Osteoblast (primary cell): Measurements from ENCODE around the gene APOL4. TPM values are rescaled to one million over a fixed set of nuclear protein-coding genes. Genes with fewer than 3 reads are reported as not detected.
"Not testable (repeated sequence)": the region's sequence is repeated elsewhere in the genome, so short reads cannot be mapped to it uniquely, and the experiment has no call there.

Experiments used
- DNase-seq: peaks from one replicate; pipeline ENCODE4 v3.0.0; 2011; ENCODE audit warnings: low spot score, mixed read lengths; ENCODE audit not compliant: insufficient read length; ENCODE audit errors: missing footprints
- H2AFZ ChIP-seq: 2 replicates; pipeline ENCODE4 v1.6.0; 2011; ENCODE audit warnings: mild to moderate bottlenecking, low read length
- H3K27ac ChIP-seq: 2 replicates; pipeline ENCODE4 v1.5.1; 2011; ENCODE audit warnings: mild to moderate bottlenecking, low read depth, low read length, moderate library complexity
- H3K27me3 ChIP-seq: 2 replicates; pipeline ENCODE4 v1.6.0; 2012; ENCODE audit warnings: mild to moderate bottlenecking, control low read depth, inconsistent platforms, low read length, moderate library complexity; ENCODE audit not compliant: insufficient read depth
- H3K36me3 ChIP-seq: 2 replicates; pipeline ENCODE4 v1.5.1; 2011; ENCODE audit warnings: mild to moderate bottlenecking, low read length, control low read depth, moderate library complexity; ENCODE audit not compliant: insufficient read depth
- H3K4me1 ChIP-seq: 2 replicates; pipeline ENCODE4 v1.5.1; 2011; ENCODE audit warnings: mild to moderate bottlenecking, low read length, control low read depth, moderate library complexity; ENCODE audit not compliant: insufficient read depth
- H3K4me2 ChIP-seq: 2 replicates; pipeline ENCODE4 v1.6.0; 2011; ENCODE audit warnings: mild to moderate bottlenecking, low read length; ENCODE audit not compliant: insufficient read depth
- H3K4me3 ChIP-seq: fragments of 200-600 bp; sonication (generic); 3 replicates; pipeline ENCODE4 v1.5.1; 2012; ENCODE audit warnings: mild to moderate bottlenecking, low read length, inconsistent platforms; ENCODE audit not compliant: insufficient read depth
- H3K79me2 ChIP-seq: 2 replicates; pipeline ENCODE4 v1.6.0; 2012; ENCODE audit warnings: mild to moderate bottlenecking, low read length, control low read depth, inconsistent platforms; ENCODE audit not compliant: insufficient read depth
- H3K9me3 ChIP-seq: 2 replicates; pipeline ENCODE4 v1.5.1; 2011; ENCODE audit warnings: low read depth, low read length, control low read depth
- H4K20me1 ChIP-seq: 2 replicates; pipeline ENCODE4 v1.6.0; 2012; ENCODE audit warnings: mild to moderate bottlenecking, low read length, control low read depth; ENCODE audit not compliant: insufficient read depth
- CTCF ChIP-seq: IDR thresholded peaks from 2 replicates; pipeline ENCODE4 v1.5.1; 2011; ENCODE audit warnings: mild to moderate bottlenecking, low read depth, low read length, moderate library complexity; ENCODE audit errors: extremely low read depth
- total RNA-seq: library from RNA; depleted of rRNA; stranded (reverse); fragments of >200 nt; gene quantifications from 2 replicates; pipeline ENCODE4 v1.2.3, GENCODE V29; 2012

The APOL4 gene
- total RNA-seq, 1 donor, result 2.9 TPM

DNA sequence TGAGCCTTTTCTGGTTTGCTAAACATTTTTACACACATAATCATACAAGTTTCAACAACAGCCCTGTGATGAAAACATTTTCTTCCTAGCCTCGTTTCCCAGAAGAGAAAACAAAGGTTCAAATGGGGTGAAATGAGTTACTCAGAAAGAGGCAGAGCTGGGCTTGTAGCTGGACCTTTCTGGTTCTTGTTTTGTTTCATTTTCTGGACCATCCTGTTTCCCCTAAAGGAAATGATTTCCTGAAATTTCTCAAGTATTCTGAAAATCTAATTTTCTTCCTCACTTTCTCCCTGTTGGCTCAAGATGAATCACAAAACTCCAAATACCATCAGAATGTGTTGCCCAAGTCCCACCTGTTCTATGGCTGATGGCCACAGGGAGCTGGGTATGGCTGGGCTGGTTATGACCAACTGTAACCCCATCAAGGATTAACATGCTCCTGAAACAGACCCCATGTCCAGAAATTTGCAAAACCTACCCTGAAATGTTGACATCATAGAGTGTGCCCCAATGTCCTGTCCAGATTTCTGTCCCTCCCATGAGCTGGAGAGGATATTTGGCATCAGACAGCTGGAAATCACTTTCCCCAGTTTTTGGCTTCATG is 6.7 kb upstream of the APOL4 start:
- TF ChIP-seq CTCF, result no peak
- no peak overlapping the region for H3K4me3 ChIP-seq
- no peak overlapping the region for H3K27ac ChIP-seq

DNA sequence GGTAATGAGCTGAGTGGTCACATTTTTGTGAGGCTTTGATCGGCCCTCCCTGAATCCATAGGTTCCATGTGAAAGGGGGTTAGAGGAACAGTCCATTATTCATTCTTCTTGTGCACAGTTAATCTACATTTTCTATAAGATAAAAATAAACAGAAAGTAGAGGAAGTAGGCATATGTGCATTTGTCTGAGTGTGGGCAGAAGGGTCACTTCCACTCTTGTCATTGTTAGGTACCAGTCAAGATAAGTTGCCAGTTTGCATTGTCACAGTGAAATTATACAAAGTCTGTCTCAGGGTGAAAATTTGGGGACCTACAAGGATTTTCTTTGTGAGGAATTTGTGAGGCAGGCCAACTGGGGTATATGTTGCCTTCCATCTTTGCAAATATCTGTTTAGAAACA is 4.6 kb upstream of the APOL4 start:
- no peaks in the 10 kb centered on the region for H3K9me3 ChIP-seq
- H3K27ac ChIP-seq, result no peak overlapping the region

More for the DNA sequence above, 6.7 kb upstream of the APOL4 start:
- Histone ChIP-seq H3K36me3 (no peaks in the 10 kb centered on the region), H3K79me2 (no peaks in the 10 kb centered on the region), H3K4me1 (no peaks in the 10 kb centered on the region), H2AFZ (no peak overlapping the region), H4K20me1 (no peaks in the 10 kb centered on the region), H3K27me3 (peaks cover 9% of the 10 kb centered on the region), H3K9me3 (no peaks in the 10 kb centered on the region), H3K4me2 (no peak overlapping the region)
- no peak for DNase-seq

GRCh38 chr22:36205573-36205972 is 4.0 kb upstream of the APOL4 start:
- not testable (repeated sequence) for H3K27me3 ChIP-seq, H3K36me3 ChIP-seq, H3K9me3 ChIP-seq, H3K4me3 ChIP-seq, H3K4me2 ChIP-seq, H3K27ac ChIP-seq, H3K79me2 ChIP-seq, H3K4me1 ChIP-seq, DNase-seq, H2AFZ ChIP-seq, H4K20me1 ChIP-seq

More for the DNA sequence above, 4.6 kb upstream of the APOL4 start:
- H3K79me2 ChIP-seq, result no peaks in the 10 kb centered on the region
- H3K4me3 ChIP-seq, result no peak overlapping the region
- no peaks in the 10 kb centered on the region for H3K27me3 ChIP-seq
- DNase-seq, result no peak
- no peak overlapping the region for H2AFZ ChIP-seq
- no peak for TF ChIP-seq CTCF
- no peak overlapping the region for H3K4me2 ChIP-seq
- H3K4me1 ChIP-seq, result no peaks in the 10 kb centered on the region
- no peaks in the 10 kb centered on the region for H3K36me3 ChIP-seq
- no peaks in the 10 kb centered on the region for H4K20me1 ChIP-seq

- Histone ChIP-seq H3K4me2 (no peak overlapping the region), H3K36me3 (no peaks in the 10 kb centered on the region), H3K79me2 (no peaks in the 10 kb centered on the region), H4K20me1 (no peaks in the 10 kb centered on the region), H3K27me3 (no peaks in the 10 kb centered on the region), H3K9me3 (no peaks in the 10 kb centered on the region), H3K4me1 (no peaks in the 10 kb centered on the region), H3K27ac (no peak overlapping the region), H3K4me3 (no peak overlapping the region), H2AFZ (no peak overlapping the region)
- no peak for DNase-seq
- TF ChIP-seq CTCF, result no peak
Measured at GRCh38 chr22:36204632-36205015, 3.0 kb upstream of the APOL4 start.
